Stomach (tissue), 9 donors: ENCODE results near the gene TENM4. TPM values are rescaled to one million over a fixed set of nuclear protein-coding genes. Genes with fewer than 3 reads are reported as not detected.

ENCODE experiments used
- DNase-seq, 2 donors: peaks; one replicate each; pipeline versions ENCODE4 v3.0.0 to v3.0.0-alpha.2; 2013 to 2019
- H3K27ac ChIP-seq, 5 donors: fragments of 200-600 bp in 4 of 5; sonication (generic) in 4 of 5; one replicate each; pipeline ENCODE4 v1.5.1; 2013 to 2019; ENCODE audit warnings: mild to moderate bottlenecking in 1 of 5, moderate library complexity in 1 of 5
- H3K27me3 ChIP-seq, 3 donors: fragments of 200-600 bp; sonication (generic); one replicate each; pipeline ENCODE4 v1.5.1; 2017 to 2019; ENCODE audit warnings: mixed run types in 1 of 3
- H3K36me3 ChIP-seq, 4 donors: fragments of 200-600 bp; sonication (generic); 1 replicate in 3 of 4; 2 replicates in 1 of 4; pipeline ENCODE4 v1.5.1; 2016 to 2019
- H3K4me1 ChIP-seq, 4 donors: fragments of 200-600 bp; sonication (generic); one replicate each; pipeline ENCODE4 v1.5.1; 2016 to 2019
- H3K4me3 ChIP-seq, 4 donors: fragments of 200-600 bp; sonication (generic) in 3 of 4; one replicate each; pipeline ENCODE4 v1.5.1; 2016 to 2019; ENCODE audit warnings: mild to moderate bottlenecking in 1 of 4
- H3K9me3 ChIP-seq, 4 donors: fragments of 200-600 bp; sonication (generic); one replicate each; pipeline ENCODE4 v1.5.1; 2016 to 2019
- EP300 ChIP-seq: sonication (generic); formaldehyde crosslinking; IDR thresholded peaks from one replicate; pipeline ENCODE4 v1.6.1; 2017; ENCODE audit warnings: antibody characterized with exemption
- POLR2A ChIP-seq, 4 donors: fragments of 450-650 bp; IDR thresholded peaks; one replicate each; pipeline ENCODE4 v1.6.1; 2016; ENCODE audit warnings: antibody characterized with exemption in 4 of 4, control low read depth in 2 of 4, mild to moderate bottlenecking in 1 of 4, moderate library complexity in 1 of 4
- POLR2AphosphoS5 ChIP-seq, 3 donors: sonication (generic); formaldehyde crosslinking; IDR thresholded peaks; one replicate each; pipeline ENCODE4 v1.6.1; 2016; ENCODE audit warnings: antibody characterized with exemption in 3 of 3
- WGBS, 5 donors: extraction: QIAGEN DNeasy Blood & Tissue Kit in 3 of 5; methylation state at CpG; one replicate each; pipeline versions ENCODE4 v1.1.5 to v1.1.7; 2013 to 2018; 5-methylcytosine and 5-hydroxymethylcytosine counted together
- intact Hi-C: fragments of 100-400 bp; cut with DNase I; formaldehyde crosslinking; loops from one replicate; pipeline ENCODE4 v1.15.1; 2023; ENCODE audit warnings: low total_unique reads
- polyA plus RNA-seq, 3 donors: library from polyadenylated mRNA; stranded (reverse); fragments of 200-250 nt; gene quantifications; one replicate each; pipeline ENCODE4 v1.2.3, GENCODE V29; 2013
- total RNA-seq, 5 donors: library from RNA; depleted of rRNA; stranded (reverse); fragments of >200 nt; gene quantifications; one replicate each; pipeline versions ENCODE4 v1.1.0 to v1.2.3, GENCODE V29; 2014 to 2016
- TF ChIP-seq, protein P1 (sequence below), 7 experiments: fragments of 450-650 bp in 4 of 7; fragments of 200-600 bp in 3 of 7; sonication (generic) in 3 of 7; IDR thresholded peaks; one replicate each; pipeline ENCODE4 v1.5.1; 2016 to 2019; ENCODE audit warnings: antibody characterized with exemption in 7 of 7, control low read depth in 2 of 7, mild to moderate bottlenecking in 1 of 7
- donor health status: healthy with polysubstance abuse.
- donor health status: Bipolar disorder and iron deficiency.
- donor health status: healthy.

TENM4 gene
- total and polyA plus RNA-seq, 8 donors = 0.06 to 13.2 (median 0.87) TPM; not detected in 1

- intact Hi-C loops = no loop called here
- H3K4me3 ChIP-seq = no peak overlapping the region
- no peaks in the 10 kb centered on the region for H3K27me3 ChIP-seq
- H3K4me1 ChIP-seq = no peaks in the 10 kb centered on the region
- no peak overlapping the region for H3K27ac ChIP-seq
- no peaks in the 10 kb centered on the region for H3K36me3 ChIP-seq
- TF ChIP-seq, protein P1, sequence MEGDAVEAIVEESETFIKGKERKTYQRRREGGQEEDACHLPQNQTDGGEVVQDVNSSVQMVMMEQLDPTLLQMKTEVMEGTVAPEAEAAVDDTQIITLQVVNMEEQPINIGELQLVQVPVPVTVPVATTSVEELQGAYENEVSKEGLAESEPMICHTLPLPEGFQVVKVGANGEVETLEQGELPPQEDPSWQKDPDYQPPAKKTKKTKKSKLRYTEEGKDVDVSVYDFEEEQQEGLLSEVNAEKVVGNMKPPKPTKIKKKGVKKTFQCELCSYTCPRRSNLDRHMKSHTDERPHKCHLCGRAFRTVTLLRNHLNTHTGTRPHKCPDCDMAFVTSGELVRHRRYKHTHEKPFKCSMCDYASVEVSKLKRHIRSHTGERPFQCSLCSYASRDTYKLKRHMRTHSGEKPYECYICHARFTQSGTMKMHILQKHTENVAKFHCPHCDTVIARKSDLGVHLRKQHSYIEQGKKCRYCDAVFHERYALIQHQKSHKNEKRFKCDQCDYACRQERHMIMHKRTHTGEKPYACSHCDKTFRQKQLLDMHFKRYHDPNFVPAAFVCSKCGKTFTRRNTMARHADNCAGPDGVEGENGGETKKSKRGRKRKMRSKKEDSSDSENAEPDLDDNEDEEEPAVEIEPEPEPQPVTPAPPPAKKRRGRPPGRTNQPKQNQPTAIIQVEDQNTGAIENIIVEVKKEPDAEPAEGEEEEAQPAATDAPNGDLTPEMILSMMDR (IDR thresholded peaks at IDR 0.05) = no peak
- no peak for TF ChIP-seq EP300
- no peak for TF ChIP-seq POLR2AphosphoS5 (IDR thresholded peaks at IDR 0.05)
- TF ChIP-seq POLR2A (IDR thresholded peaks at IDR 0.05) = no peak
- DNase-seq = no peak
- no peaks in the 10 kb centered on the region for H3K9me3 ChIP-seq
Measured at GRCh38 chr11:78733031-78733430, 707.8 kb downstream of the TENM4 start.

DNA sequence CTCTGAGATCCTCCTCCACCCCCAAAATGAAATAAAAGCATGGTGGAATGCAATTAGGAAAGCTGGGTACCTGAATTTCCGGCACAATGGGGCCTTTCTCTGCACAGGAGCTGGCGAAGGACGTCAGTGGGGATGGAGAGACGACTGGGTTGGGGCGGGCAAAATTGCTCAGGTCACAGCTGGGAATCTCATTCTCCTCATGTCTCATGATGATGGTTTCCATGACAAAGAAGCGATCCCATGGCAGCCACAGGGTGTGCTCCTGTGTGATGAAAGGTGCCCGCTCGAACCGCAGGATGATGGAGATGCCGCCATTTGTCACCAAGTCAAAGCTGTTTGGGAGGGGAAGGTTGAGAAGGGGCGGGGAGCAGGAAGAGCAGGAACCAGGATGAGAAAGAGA is 708.6 kb downstream of the TENM4 start:
- no peak for DNase-seq
- TF ChIP-seq, protein P1 (IDR thresholded peaks at IDR 0.05) = no peak
- TF ChIP-seq POLR2AphosphoS5 (IDR thresholded peaks at IDR 0.05) (no peak), POLR2A (IDR thresholded peaks at IDR 0.05) (no peak), EP300 (no peak)
- no peaks in the 10 kb centered on the region for H3K27me3 ChIP-seq
- 93 to 97% (median 94%) methylated on average over 11 of the region's 11 CpGs for WGBS, 5 donors
- H3K4me1 ChIP-seq = no peaks in the 10 kb centered on the region
- H3K27ac ChIP-seq = no peak overlapping the region
- intact Hi-C loops = no loop called here
- H3K36me3 ChIP-seq = no peaks in the 10 kb centered on the region
- no peaks in the 10 kb centered on the region for H3K9me3 ChIP-seq
- H3K4me3 ChIP-seq = no peak overlapping the region

GRCh38 chr11:78731027-78731426 is 709.8 kb downstream of the TENM4 start:
- Histone ChIP-seq H3K4me3 (no peak overlapping the region), H3K27me3 (no peaks in the 10 kb centered on the region), H3K9me3 (no peaks in the 10 kb centered on the region), H3K36me3 (no peaks in the 10 kb centered on the region), H3K27ac (no peak overlapping the region), H3K4me1 (no peaks in the 10 kb centered on the region)
- DNase-seq = peak in 1 of 2 donors; percentile 16
- intact Hi-C loops = no loop called here
- WGBS, 5 donors = 70 to 80% (median 71%) methylated on average over 5 of the region's 5 CpGs
- TF ChIP-seq POLR2A (IDR thresholded peaks at IDR 0.05) = no peak
- no peak for TF ChIP-seq POLR2AphosphoS5 (IDR thresholded peaks at IDR 0.05)
- TF ChIP-seq EP300 = no peak
- TF ChIP-seq, protein P1 (IDR thresholded peaks at IDR 0.05) = no peak

- Histone ChIP-seq H3K9me3 (no peaks in the 10 kb centered on the region), H3K4me3 (no peak overlapping the region), H3K4me1 (no peaks in the 10 kb centered on the region), H3K27ac (no peak overlapping the region), H3K27me3 (no peaks in the 10 kb centered on the region), H3K36me3 (peaks cover 0 to 6% (median 0%) of the 10 kb centered on the region in 4 donors)
- DNase-seq = no peak
- WGBS, 5 donors = 67 to 78% (median 68%) methylated on average over 7 to 8 of the region's 8 CpGs
- intact Hi-C loops = no loop called here
- TF ChIP-seq POLR2A (IDR thresholded peaks at IDR 0.05) (no peak), POLR2AphosphoS5 (IDR thresholded peaks at IDR 0.05) (no peak), EP300 (no peak)
- TF ChIP-seq, protein P1 (IDR thresholded peaks at IDR 0.05) = no peak
Measured at GRCh38 chr11:78730267-78730824, 710.5 kb downstream of the TENM4 start.
